K562 (cell line): ENCODE measurements around the gene EGFL6. TPM values are rescaled to one million over a fixed set of nuclear protein-coding genes. Genes with fewer than 3 reads are reported as not detected.

ENCODE experiments used
- ATAC-seq: fragments of 200-7000 bp; cut with Tn5 transposase; 3 replicates; pipeline ENCODE4 v1.9.1; 2020; ENCODE audit warnings: moderate library complexity
- BruUV-seq: library from RNA; stranded (reverse); fragments of 400-500 nt; replicated peaks from 2 replicates; lab custom pipeline; 2021; lab: Mats Ljungman, UMichigan
- CTCF ChIA-PET: fragments of 300-600 bp; formaldehyde crosslinking; extraction: SDS; loops from one replicate; lab custom pipeline; 2021; ENCODE audit warnings: low intra/inter-chr PET ratio; lab: Yijun Ruan, JAX
- POLR2A ChIA-PET: fragments of 300-600, 350-650 bp; sonication (Branson Sonifier 250); formaldehyde crosslinking; extraction: SDS; loops from one replicate; lab custom pipeline; 2021; ENCODE audit warnings: antibody characterized with exemption, inconsistent platforms; lab: Yijun Ruan, JAX
- DNase-seq, 4 experiments: peaks; one replicate each; pipeline versions ENCODE4 v3.0.0 to v3.0.0-alpha.2; 2011 to 2018; ENCODE audit warnings: low spot score in 3 of 4, mixed read lengths in 3 of 4; ENCODE audit errors: extremely low read depth in 1 of 4
- FAIRE-seq: peaks from 2 replicates; lab custom pipeline; 2011; peaks lifted over from hg19 to GRCh38; lab: Jason Lieb, UNC
- H2AFZ ChIP-seq: 2 replicates; pipeline ENCODE4 v1.6.0; 2011; ENCODE audit warnings: low read depth, low read length, control low read depth, inconsistent platforms
- H3K27ac ChIP-seq: fragments of 200-600 bp; 3 replicates; pipeline ENCODE4 v1.8.0; 2011; ENCODE audit warnings: low read depth, mild to moderate bottlenecking, control low read depth, inconsistent platforms, low read length, moderate library complexity, mixed read lengths; ENCODE audit errors: extremely low read depth
- H3K27me3 ChIP-seq, 2 experiments: fragments of 300-600 bp in 1 of 2; 2 replicates in 1 of 2; 3 replicates in 1 of 2; pipeline versions ENCODE4 v1.6.0 to v1.8.0; 2011; ENCODE audit warnings: inconsistent platforms in 2 of 2, low read length in 2 of 2, mild to moderate bottlenecking in 1 of 2, mixed read lengths in 1 of 2, moderate library complexity in 1 of 2; ENCODE audit not compliant: control insufficient read depth in 2 of 2, insufficient read depth in 2 of 2
- H3K36me3 ChIP-seq: fragments of 300-600 bp; 3 replicates; pipeline ENCODE4 v1.8.0; 2011; ENCODE audit warnings: mild to moderate bottlenecking, low read length, inconsistent platforms; ENCODE audit not compliant: control insufficient read depth, insufficient read depth
- H3K4me1 ChIP-seq, 2 experiments: fragments of 200-600 bp in 1 of 2; replicated peaks in 1 of 2; 2 replicates in 1 of 2; 3 replicates in 1 of 2; pipeline versions ENCODE4 v1.5.1 to v1.8.0; 2011; ENCODE audit warnings: inconsistent platforms in 2 of 2, low read length in 2 of 2, mild to moderate bottlenecking in 1 of 2, mixed read lengths in 1 of 2, moderate library complexity in 1 of 2; ENCODE audit not compliant: control insufficient read depth in 2 of 2, insufficient read depth in 2 of 2
- H3K4me2 ChIP-seq: 2 replicates; pipeline ENCODE4 v1.6.1; 2011; ENCODE audit warnings: low read length, control low read depth, inconsistent platforms, mixed read lengths; ENCODE audit not compliant: insufficient read depth
- H3K4me3 ChIP-seq: fragments of 200-600 bp; sonication (generic), shearing (Covaris generic); 2 replicates; pipeline ENCODE4 v1.5.1; 2016; ENCODE audit warnings: control low read depth, inconsistent platforms
- H3K79me2 ChIP-seq: fragments of 200-600 bp; 3 replicates; pipeline ENCODE4 v1.8.0; 2011; ENCODE audit warnings: low read length, inconsistent platforms; ENCODE audit not compliant: control insufficient read depth, insufficient read depth
- H3K9ac ChIP-seq, 2 experiments: 2 replicates each; pipeline versions ENCODE4 v1.6.0 to v1.6.1; 2011; ENCODE audit warnings: low read depth in 2 of 2, low read length in 2 of 2, control low read depth in 1 of 2, inconsistent platforms in 1 of 2, mild to moderate bottlenecking in 1 of 2, mixed read lengths in 1 of 2; ENCODE audit not compliant: insufficient read depth in 1 of 2
- H3K9me1 ChIP-seq: one replicate; pipeline ENCODE4 v1.6.0; 2011; ENCODE audit warnings: inconsistent platforms, mild to moderate bottlenecking, low read length, moderate library complexity; ENCODE audit not compliant: control insufficient read depth, insufficient read depth
- H3K9me3 ChIP-seq: replicated peaks from 2 replicates; pipeline ENCODE4 v1.5.1; 2011; ENCODE audit warnings: low read depth, low read length, inconsistent platforms; ENCODE audit not compliant: control insufficient read depth, insufficient read depth
- H4K20me1 ChIP-seq: replicated peaks from 2 replicates; pipeline ENCODE4 v1.6.1; 2011; ENCODE audit warnings: low read length, inconsistent platforms, mixed read lengths; ENCODE audit not compliant: control insufficient read depth, insufficient read depth
- BCOR ChIP-seq: fragments of 450-650 bp; IDR thresholded peaks from 2 replicates; pipeline ENCODE4 v1.6.1; 2016
- CBFB ChIP-seq: sonication (generic); formaldehyde crosslinking; IDR thresholded peaks from 2 replicates; pipeline ENCODE4 v1.4.0; 2020; ENCODE audit warnings: mild to moderate bottlenecking, missing genetic modification reagents
- FOXA1 ChIP-seq: fragments of 450-650 bp; IDR thresholded peaks from 2 replicates; pipeline ENCODE4 v1.6.1; 2016; ENCODE audit warnings: mild to moderate bottlenecking, borderline replicate concordance
- GATA2 ChIP-seq: sonication (generic); formaldehyde crosslinking; IDR thresholded peaks from 2 replicates; pipeline ENCODE4 v1.4.0; 2020; ENCODE audit warnings: mild to moderate bottlenecking, missing genetic modification reagents
- IFI16 ChIP-seq: fragments of 250-450 bp; sonication (Bioruptor Pico); IDR thresholded peaks from 2 replicates; pipeline ENCODE4 v2.1.2; 2022; ENCODE audit warnings: mild to moderate bottlenecking, inconsistent platforms
- LCOR ChIP-seq: sonication (generic); formaldehyde crosslinking; IDR thresholded peaks from 2 replicates; pipeline ENCODE4 v1.8.0; 2022; ENCODE audit warnings: mild to moderate bottlenecking, missing genetic modification reagents
- MECOM ChIP-seq: fragments of 250-450 bp; sonication (Bioruptor Pico); IDR thresholded peaks from 2 replicates; pipeline ENCODE4 v1.8.0; 2022; ENCODE audit warnings: inconsistent platforms
- SMAD1 ChIP-seq: fragments of 150-350 bp; IDR thresholded peaks from 2 replicates; pipeline ENCODE4 v1.6.1; 2014; ENCODE audit warnings: low read length, low read depth; ENCODE audit not compliant: partially characterized antibody
- SREBF2 ChIP-seq: sonication (generic); formaldehyde crosslinking; IDR thresholded peaks from 2 replicates; pipeline ENCODE4 v1.4.0; 2020; ENCODE audit warnings: mild to moderate bottlenecking, missing genetic modification reagents
- SRSF3 ChIP-seq: fragments of 200-400 bp; formaldehyde crosslinking; IDR thresholded peaks from 2 replicates; pipeline ENCODE4 v1.6.1; 2016; ENCODE audit warnings: mild to moderate bottlenecking, low read length, moderate library complexity; ENCODE audit not compliant: insufficient read depth
- TOE1 ChIP-seq, 2 experiments: fragments of 450-650 bp in 1 of 2; sonication (generic) in 1 of 2; formaldehyde crosslinking in 1 of 2; IDR thresholded peaks; 2 replicates each; pipeline versions ENCODE4 v1.7.1 to v1.8.0; 2016 to 2022; ENCODE audit warnings: borderline replicate concordance in 2 of 2, mild to moderate bottlenecking in 2 of 2, antibody characterized with exemption in 1 of 2, inconsistent platforms in 1 of 2, low read depth in 1 of 2, missing genetic modification reagents in 1 of 2, moderate library complexity in 1 of 2
- ZNF184 ChIP-seq: sonication (generic); formaldehyde crosslinking; IDR thresholded peaks from 2 replicates; pipeline ENCODE4 v1.5.0; 2020; ENCODE audit warnings: missing genetic modification reagents
- ZNF3 ChIP-seq: fragments of 250-450 bp; sonication (Bioruptor Pico); IDR thresholded peaks from 2 replicates; pipeline ENCODE4 v1.5.0; 2021; ENCODE audit warnings: mild to moderate bottlenecking, moderate library complexity
- WGBS: fragments of 100-300 bp; shearing (Covaris generic); methylation state at CpG from one replicate; pipeline ENCODE4 v1.1.6; 2016; ENCODE audit warnings: low coverage, mixed read lengths; ENCODE audit not compliant: insufficient coverage; ENCODE audit errors: missing lambda C conversion rate; 5-methylcytosine and 5-hydroxymethylcytosine counted together
- in situ Hi-C: fragments of 300-500 bp; cut with MboI; formaldehyde crosslinking; loops from 4 replicates; pipeline ENCODE4 v1.15.0; 2018; ENCODE audit warnings: inconsistent platforms, mixed read lengths
- intact Hi-C: fragments of 100-400 bp; cut with micrococcal nuclease; formaldehyde crosslinking; loops from 2 replicates; pipeline ENCODE4 v1.14.2; 2022
- polyA plus RNA-seq, 8 experiments: library from polyadenylated mRNA; depleted of rRNA in 4 of 8; stranded (reverse) in 5 of 8; unstranded in 3 of 8; fragments of >200 nt; fragmentation: Nextera tagmentation in 2 of 8; fragmentation: Illumina TruSeq in 1 of 8; extraction: Ambion mirVana in 2 of 8; extraction: Trizol in 1 of 8; gene quantifications; 2 replicates each; pipeline versions ENCODE4 v1.2.1 to v1.2.3, GENCODE V29; 2011 to 2014; ENCODE audit warnings: inconsistent platforms in 1 of 8, missing spikeins in 1 of 8
- total RNA-seq, 7 experiments: library from RNA; depleted of rRNA in 6 of 7; stranded (reverse); fragments of >200 nt in 6 of 7; fragmentation: Illumina TruSeq in 2 of 7; extraction: Trizol in 2 of 7; gene quantifications; 2 replicates each; pipeline versions ENCODE4 v1.2.1 to v1.2.3, GENCODE V29; 2011 to 2021; ENCODE audit warnings: low replicate concordance in 1 of 7
- TF ChIP-seq, protein P1 (sequence below): fragments of 250-450 bp; sonication (Bioruptor Pico); IDR thresholded peaks from 2 replicates; pipeline ENCODE4 v1.9.0; 2021; ENCODE audit warnings: mild to moderate bottlenecking, inconsistent platforms
- TF ChIP-seq, protein P2 (sequence below): conservative IDR thresholded peaks from 2 replicates; pipeline ENCODE4 v1.6.1; 2011; ENCODE audit warnings: low read depth, mild to moderate bottlenecking, low read length; ENCODE audit not compliant: control insufficient read depth

EGFL6 gene
- total and polyA plus RNA-seq, 9 of the 15 experiments (the other 6 are each of a cell fraction or from before 2014, with no cell fraction given), result 0.01 TPM; not detected in 8

DNA sequence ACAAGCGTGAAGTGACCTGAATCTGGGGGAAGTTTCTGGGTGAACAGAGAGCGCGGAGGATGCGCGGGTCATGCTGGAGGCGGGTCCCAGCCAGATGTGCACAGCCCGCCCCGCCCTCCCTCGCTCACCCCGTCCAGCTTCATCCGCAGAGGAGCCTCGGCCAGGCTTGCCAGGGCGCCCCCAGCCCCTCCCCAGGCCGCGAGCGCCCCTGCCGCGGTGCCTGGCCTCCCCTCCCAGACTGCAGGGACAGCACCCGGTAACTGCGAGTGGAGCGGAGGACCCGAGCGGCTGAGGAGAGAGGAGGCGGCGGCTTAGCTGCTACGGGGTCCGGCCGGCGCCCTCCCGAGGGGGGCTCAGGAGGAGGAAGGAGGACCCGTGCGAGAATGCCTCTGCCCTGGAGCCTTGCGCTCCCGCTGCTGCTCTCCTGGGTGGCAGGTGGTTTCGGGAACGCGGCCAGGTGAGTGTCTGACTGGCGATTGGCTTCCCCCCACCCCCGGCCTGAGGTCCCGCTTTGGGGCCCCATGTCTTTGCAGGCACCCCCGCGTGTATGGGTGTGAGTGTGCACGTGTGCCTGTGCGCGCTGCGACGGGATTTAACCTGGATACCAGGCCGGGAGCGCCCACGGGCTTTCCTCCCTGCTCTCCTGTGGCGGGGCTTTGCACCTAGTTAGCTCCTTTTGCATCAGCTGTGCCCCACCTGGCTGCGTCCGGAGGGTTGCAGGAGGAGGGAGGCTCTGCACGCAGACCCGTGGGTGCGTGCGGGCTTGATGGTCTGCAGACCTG lies at the start of gene EGFL6 (continued):
- TF ChIP-seq, protein P1, sequence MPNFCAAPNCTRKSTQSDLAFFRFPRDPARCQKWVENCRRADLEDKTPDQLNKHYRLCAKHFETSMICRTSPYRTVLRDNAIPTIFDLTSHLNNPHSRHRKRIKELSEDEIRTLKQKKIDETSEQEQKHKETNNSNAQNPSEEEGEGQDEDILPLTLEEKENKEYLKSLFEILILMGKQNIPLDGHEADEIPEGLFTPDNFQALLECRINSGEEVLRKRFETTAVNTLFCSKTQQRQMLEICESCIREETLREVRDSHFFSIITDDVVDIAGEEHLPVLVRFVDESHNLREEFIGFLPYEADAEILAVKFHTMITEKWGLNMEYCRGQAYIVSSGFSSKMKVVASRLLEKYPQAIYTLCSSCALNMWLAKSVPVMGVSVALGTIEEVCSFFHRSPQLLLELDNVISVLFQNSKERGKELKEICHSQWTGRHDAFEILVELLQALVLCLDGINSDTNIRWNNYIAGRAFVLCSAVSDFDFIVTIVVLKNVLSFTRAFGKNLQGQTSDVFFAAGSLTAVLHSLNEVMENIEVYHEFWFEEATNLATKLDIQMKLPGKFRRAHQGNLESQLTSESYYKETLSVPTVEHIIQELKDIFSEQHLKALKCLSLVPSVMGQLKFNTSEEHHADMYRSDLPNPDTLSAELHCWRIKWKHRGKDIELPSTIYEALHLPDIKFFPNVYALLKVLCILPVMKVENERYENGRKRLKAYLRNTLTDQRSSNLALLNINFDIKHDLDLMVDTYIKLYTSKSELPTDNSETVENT (CRISPR knock-in tag), result no peak
- TF ChIP-seq MECOM (no peak), SMAD1 (no peak)

DNA sequence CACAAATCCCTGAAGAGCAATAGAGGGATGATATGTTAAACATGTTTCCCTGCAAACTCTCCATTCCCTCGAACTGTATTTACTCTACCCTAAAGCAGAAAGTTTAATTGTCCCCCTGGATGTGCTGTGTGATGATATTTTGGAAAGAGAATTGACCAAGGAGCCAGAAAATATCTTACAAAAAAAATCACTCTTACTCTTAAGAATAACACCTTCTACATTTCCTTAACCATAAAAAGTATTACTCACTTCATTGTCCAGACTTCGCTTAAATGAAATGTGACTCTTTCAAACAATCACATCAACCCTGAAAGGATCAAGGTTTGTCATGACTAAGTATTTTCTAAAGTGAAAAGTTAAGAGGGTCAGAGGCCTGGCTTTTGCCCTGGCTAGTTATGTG lies 49.0 kb upstream of the EGFL6 start:
- 14% methylated on average over 2 of the region's 2 CpGs for WGBS
- ChIA-PET CTCF (no interaction called here), POLR2A (no interaction called here)
- no peaks in the 10 kb centered on the region for H3K9me1 ChIP-seq
- no peaks in the 10 kb centered on the region for H4K20me1 ChIP-seq
- H3K9me3 ChIP-seq, result no peaks in the 10 kb centered on the region
- no peaks in the 10 kb centered on the region for H3K4me1 ChIP-seq
- no peak overlapping the region for H3K9ac ChIP-seq
- no peaks in the 10 kb centered on the region for H3K79me2 ChIP-seq
- H2AFZ ChIP-seq, result no peak overlapping the region
- FAIRE-seq (no peak), DNase-seq (no peak), ATAC-seq (no peak)
- in situ Hi-C loops, result no loop called here
- H3K27me3 ChIP-seq, result no peaks in the 10 kb centered on the region
- H3K36me3 ChIP-seq, result no peaks in the 10 kb centered on the region
- H3K27ac ChIP-seq, result no peak overlapping the region
- no peak overlapping the region for H3K4me3 ChIP-seq
- H3K4me2 ChIP-seq, result no peak overlapping the region
- no TSS peak for BruUV-seq
- intact Hi-C loops, result no loop called here
- TF ChIP-seq GATA2 (CRISPR knock-in tag), result no peak
- TF ChIP-seq FOXA1, result no peak
- no peak for TF ChIP-seq SREBF2 (CRISPR knock-in tag)
- TF ChIP-seq, protein P2, sequence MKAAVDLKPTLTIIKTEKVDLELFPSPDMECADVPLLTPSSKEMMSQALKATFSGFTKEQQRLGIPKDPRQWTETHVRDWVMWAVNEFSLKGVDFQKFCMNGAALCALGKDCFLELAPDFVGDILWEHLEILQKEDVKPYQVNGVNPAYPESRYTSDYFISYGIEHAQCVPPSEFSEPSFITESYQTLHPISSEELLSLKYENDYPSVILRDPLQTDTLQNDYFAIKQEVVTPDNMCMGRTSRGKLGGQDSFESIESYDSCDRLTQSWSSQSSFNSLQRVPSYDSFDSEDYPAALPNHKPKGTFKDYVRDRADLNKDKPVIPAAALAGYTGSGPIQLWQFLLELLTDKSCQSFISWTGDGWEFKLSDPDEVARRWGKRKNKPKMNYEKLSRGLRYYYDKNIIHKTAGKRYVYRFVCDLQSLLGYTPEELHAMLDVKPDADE, result no peak
- no peak for TF ChIP-seq BCOR
- no peak for TF ChIP-seq IFI16 (CRISPR knock-in tag)
- no peak for TF ChIP-seq ZNF184 (CRISPR knock-in tag)
- TF ChIP-seq CBFB (CRISPR knock-in tag), result no peak
- no peak for TF ChIP-seq LCOR (CRISPR knock-in tag)
- TF ChIP-seq TOE1 (IDR thresholded peaks at IDR 0.05; ENCODE audit: borderline replicate concordance), result no peak
- no peak for TF ChIP-seq TOE1 (CRISPR knock-in tag; IDR thresholded peaks at IDR 0.05; ENCODE audit: borderline replicate concordance, low read depth)
- TF ChIP-seq ZNF3 (CRISPR knock-in tag), result no peak
- no peak for TF ChIP-seq SRSF3
